ENCODE data around the gene CCDC148.

Gene CCDC148

GRCh38 chr2:158202161-158202815 lies 254.3 kb downstream of the CCDC148 start:
- DNase-seq: peak; percentile 43 to 75

- no peak for DNase-seq
Measured at GRCh38 chr2:158199928-158200650, 256.5 kb downstream of the CCDC148 start.

- no peak for DNase-seq
Measured at GRCh38 chr2:158197940-158198339, 258.6 kb downstream of the CCDC148 start.

GRCh38 chr2:158194229-158194628 lies 262.3 kb downstream of the CCDC148 start:
- DNase-seq: no peak

GRCh38 chr2:158192515-158193443 lies 263.8 kb downstream of the CCDC148 start:
- no peak for DNase-seq

GRCh38 chr2:158191076-158191895 lies 265.3 kb downstream of the CCDC148 start:
- no peak for DNase-seq

GRCh38 chr2:158189526-158189925 lies 267.0 kb downstream of the CCDC148 start:
- DNase-seq: peak in 1 of 2 experiments; percentile 17

- no peak for DNase-seq
Measured at GRCh38 chr2:158187908-158188307, 268.6 kb downstream of the CCDC148 start.

- DNase-seq: no peak
Measured at GRCh38 chr2:158184556-158185343, 271.8 kb downstream of the CCDC148 start.

GRCh38 chr2:158184001-158184400 lies 272.6 kb downstream of the CCDC148 start:
- DNase-seq: no peak

GRCh38 chr2:158182676-158183295 lies 273.8 kb downstream of the CCDC148 start:
- DNase-seq: no peak

- no peak for DNase-seq
Measured at GRCh38 chr2:158181171-158181570, 275.4 kb downstream of the CCDC148 start.

GRCh38 chr2:158179660-158180059 lies 276.9 kb downstream of the CCDC148 start:
- DNase-seq: no peak

GRCh38 chr2:158178646-158179045 lies 277.9 kb downstream of the CCDC148 start:
- DNase-seq: no peak

GRCh38 chr2:158174956-158175355 lies 281.6 kb downstream of the CCDC148 start:
- no peak for DNase-seq

GRCh38 chr2:158174495-158174894 lies 282.1 kb downstream of the CCDC148 start:
- DNase-seq: no peak

GRCh38 chr2:158172719-158173118 lies 283.8 kb downstream of the CCDC148 start:
- no peak for DNase-seq

GRCh38 chr2:158154596-158154995 lies 302.0 kb downstream of the CCDC148 start:
- DNase-seq: no peak

- DNase-seq: no peak
Measured at GRCh38 chr2:158153270-158154015, 303.1 kb downstream of the CCDC148 start.

- DNase-seq: no peak
Measured at GRCh38 chr2:158144914-158145625, 311.5 kb downstream of the CCDC148 start.

All from NCI-H2081 (cell line).